ENCODE measurements around the gene GHRH. TPM values are rescaled to one million over a fixed set of nuclear protein-coding genes. Genes with fewer than 3 reads are reported as not detected.

Gene GHRH
- polyA plus RNA-seq, 2 of the 4 experiments (the other 2 are of a cell fraction), result not detected

DNA sequence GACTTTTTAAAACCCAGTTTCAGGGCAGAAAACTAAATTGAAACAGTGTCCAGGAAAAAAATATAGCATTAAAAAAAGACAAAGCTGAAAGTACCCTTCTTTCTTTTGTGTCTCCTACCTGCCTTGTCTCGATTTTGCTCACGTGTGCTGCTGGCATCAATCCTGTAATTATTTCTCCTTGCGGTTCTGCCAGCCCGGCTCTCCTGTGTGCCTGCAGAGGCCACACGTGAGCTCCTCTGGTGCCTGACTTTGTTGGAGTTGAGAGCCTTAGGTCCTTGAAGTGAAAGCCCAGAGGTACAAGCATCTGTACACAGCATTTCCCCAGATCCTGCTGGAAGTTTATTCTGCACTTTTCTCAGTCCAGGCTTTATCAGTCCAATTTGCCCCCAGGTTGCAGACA, 36.5 kb downstream of the GHRH start:
- TF ChIP-seq, protein P1, sequence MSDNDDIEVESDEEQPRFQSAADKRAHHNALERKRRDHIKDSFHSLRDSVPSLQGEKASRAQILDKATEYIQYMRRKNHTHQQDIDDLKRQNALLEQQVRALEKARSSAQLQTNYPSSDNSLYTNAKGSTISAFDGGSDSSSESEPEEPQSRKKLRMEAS (IDR thresholded peaks at IDR 0.05), result no peak
- TF ChIP-seq NR3C1 (IDR thresholded peaks at IDR 0.05) (no peak), KDM5A (IDR thresholded peaks at IDR 0.05) (no peak), JUN (IDR thresholded peaks at IDR 0.05) (no peak), EHF (CRISPR knock-in tag; IDR thresholded peaks at IDR 0.05) (no peak), EHMT2 (IDR thresholded peaks at IDR 0.05; ENCODE audit: low read depth) (no peak), RARB (CRISPR knock-in tag; IDR thresholded peaks at IDR 0.05) (no peak), ESRRA (IDR thresholded peaks at IDR 0.05; ENCODE audit: borderline replicate concordance, low read length) (no peak), BHLHE40 (IDR thresholded peaks at IDR 0.05; ENCODE audit: low read depth, low read length) (no peak), MYC (IDR thresholded peaks at IDR 0.05; ENCODE audit: borderline replicate concordance, low read length) (no peak), CHD2 (IDR thresholded peaks at IDR 0.05; ENCODE audit: low read length, partially characterized antibody) (no peak), GATA3 (IDR thresholded peaks at IDR 0.05; ENCODE audit: borderline replicate concordance) (no peak), SREBF2 (IDR thresholded peaks at IDR 0.05) (no peak), BCL3 (IDR thresholded peaks at IDR 0.05) (no peak), ATOH8 (CRISPR knock-in tag; IDR thresholded peaks at IDR 0.05; ENCODE audit: low read depth) (no peak), REST (IDR thresholded peaks at IDR 0.05) (no peak), RNF2 (IDR thresholded peaks at IDR 0.05; ENCODE audit: borderline replicate concordance, low read depth) (no peak), CHD4 (IDR thresholded peaks at IDR 0.05; ENCODE audit: borderline replicate concordance) (no peak)
- TF ChIP-seq, protein P2, sequence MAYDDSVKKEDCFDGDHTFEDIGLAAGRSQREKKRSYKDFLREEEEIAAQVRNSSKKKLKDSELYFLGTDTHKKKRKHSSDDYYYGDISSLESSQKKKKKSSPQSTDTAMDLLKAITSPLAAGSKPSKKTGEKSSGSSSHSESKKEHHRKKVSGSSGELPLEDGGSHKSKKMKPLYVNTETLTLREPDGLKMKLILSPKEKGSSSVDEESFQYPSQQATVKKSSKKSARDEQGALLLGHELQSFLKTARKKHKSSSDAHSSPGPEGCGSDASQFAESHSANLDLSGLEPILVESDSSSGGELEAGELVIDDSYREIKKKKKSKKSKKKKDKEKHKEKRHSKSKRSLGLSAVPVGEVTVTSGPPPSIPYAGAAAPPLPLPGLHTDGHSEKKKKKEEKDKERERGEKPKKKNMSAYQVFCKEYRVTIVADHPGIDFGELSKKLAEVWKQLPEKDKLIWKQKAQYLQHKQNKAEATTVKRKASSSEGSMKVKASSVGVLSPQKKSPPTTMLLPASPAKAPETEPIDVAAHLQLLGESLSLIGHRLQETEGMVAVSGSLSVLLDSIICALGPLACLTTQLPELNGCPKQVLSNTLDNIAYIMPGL (CRISPR knock-in tag; IDR thresholded peaks at IDR 0.05; ENCODE audit: borderline replicate concordance), result no peak
- TF ChIP-seq, protein P3, sequence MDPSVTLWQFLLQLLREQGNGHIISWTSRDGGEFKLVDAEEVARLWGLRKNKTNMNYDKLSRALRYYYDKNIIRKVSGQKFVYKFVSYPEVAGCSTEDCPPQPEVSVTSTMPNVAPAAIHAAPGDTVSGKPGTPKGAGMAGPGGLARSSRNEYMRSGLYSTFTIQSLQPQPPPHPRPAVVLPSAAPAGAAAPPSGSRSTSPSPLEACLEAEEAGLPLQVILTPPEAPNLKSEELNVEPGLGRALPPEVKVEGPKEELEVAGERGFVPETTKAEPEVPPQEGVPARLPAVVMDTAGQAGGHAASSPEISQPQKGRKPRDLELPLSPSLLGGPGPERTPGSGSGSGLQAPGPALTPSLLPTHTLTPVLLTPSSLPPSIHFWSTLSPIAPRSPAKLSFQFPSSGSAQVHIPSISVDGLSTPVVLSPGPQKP (IDR thresholded peaks at IDR 0.05; ENCODE audit: low read depth, low read length), result no peak
- Histone ChIP-seq H3K4me2 (no peak overlapping the region), H3K4me3 (no peak overlapping the region), H3K4me1 (no peaks in the 10 kb centered on the region), H3K9me3 (no peaks in the 10 kb centered on the region), H3K27ac (no peak overlapping the region)
- FAIRE-seq (no peak), ATAC-seq (no peak), DNase-seq (ENCODE audit: low read depth in 1 of 2, low spot score in 1 of 2) (no peak)
- CTCF ChIA-PET, result interaction anchor here (1.0 to 3.1 kb wide), 5 partner anchors 16 to 339 kb away, joined by 3 to 13 read pairs (median 5); no protein-coding TSS in a partner anchor
- WGBS (ENCODE audit: missing lambda C conversion rate), result 95% methylated on average over 5 of the region's 5 CpGs
- POLR2A ChIA-PET, result no interaction called here
